ENCODE data around the gene CERS6. TPM values are rescaled to one million over a fixed set of nuclear protein-coding genes. Genes with fewer than 3 reads are reported as not detected.
"Not testable (repeated sequence)": the region's sequence is repeated elsewhere in the genome, so short reads cannot be mapped to it uniquely, and the experiment has no call there.

Gene CERS6
- total RNA-seq (10 to 100 TPM; 13.5 to 20.4 TPM), polyA plus RNA-seq (1 to 10 TPM; 4.2 to 6.8 TPM)

GRCh38 chr2:168455645-168456520 lies at the start of gene CERS6:
CERS6 (plus strand) TSS chr2:168456272; CDS start chr2:168456449, 177 bp downstream.
- peak within 1 kb of the TSS; percentile 70 to 81 for H3K27ac ChIP-seq (ENCODE audit: low read depth in 1 of 2, low read length in 2 of 2)
- DNase-seq (ENCODE audit: low spot score) = peak; percentile 89
- H3K9me3 ChIP-seq (ENCODE audit: control insufficient read depth in 4 of 4, low read length in 3 of 4) = no peaks in the 10 kb centered on the region
- peaks cover 0 to 25% (median 14%) of the 10 kb centered on the region in 4 donors for H3K4me1 ChIP-seq (ENCODE audit: control insufficient read depth in 4 of 4, insufficient read depth in 4 of 4, low read length in 3 of 4)
- WGBS = 2% methylated on average over 72 of the region's 72 CpGs
- H3K9ac ChIP-seq (ENCODE audit: low read depth in 1 of 2, low read length in 2 of 2) = peak within 1 kb of the TSS; percentile 47 to 71
- TF ChIP-seq SP1 (IDR thresholded peaks at IDR 0.05) = peak; percentile 51
- peak; percentile 93 to 98 for TF ChIP-seq EGR1 (IDR thresholded peaks at IDR 0.05; ENCODE audit: low read depth in 2 of 2)
- TF ChIP-seq JUND (IDR thresholded peaks at IDR 0.05) = no peak
- no peak for TF ChIP-seq NR2F2 (IDR thresholded peaks at IDR 0.05)
- peak; percentile 39 for TF ChIP-seq TAF1 (conservative IDR thresholded peaks at IDR 0.05)
- peak in 1 of 2 donors; percentile 49 for TF ChIP-seq RAD21 (IDR thresholded peaks at IDR 0.05)
- H3K27me3 ChIP-seq (ENCODE audit: control insufficient read depth in 4 of 4, insufficient read depth in 4 of 4, low read length in 3 of 4) = no peaks in the 10 kb centered on the region
- H3K4me3 ChIP-seq (ENCODE audit: low read depth in 1 of 3, low read length in 3 of 3) = peak within 1 kb of the TSS; percentile 85 to 94 (median 92)
- no peaks in the 10 kb centered on the region for H3K36me3 ChIP-seq (ENCODE audit: control insufficient read depth in 4 of 4, insufficient read depth in 3 of 4, low read depth in 1 of 4, low read length in 3 of 4)

- not testable (repeated sequence) for H3K4me1 ChIP-seq (ENCODE audit: control insufficient read depth in 4 of 4, insufficient read depth in 4 of 4, low read length in 3 of 4); H3K36me3 ChIP-seq (ENCODE audit: control insufficient read depth in 4 of 4, insufficient read depth in 3 of 4, low read depth in 1 of 4, low read length in 3 of 4)
- 82% methylated on average over 5 of the region's 5 CpGs for WGBS
Observed at GRCh38 chr2:168412301-168412700, 43.8 kb upstream of the CERS6 start.

GRCh38 chr2:168413101-168413500 lies 43.0 kb upstream of the CERS6 start:
- WGBS = 91% methylated on average over 3 of the region's 3 CpGs
- H3K4me1 ChIP-seq (ENCODE audit: control insufficient read depth in 4 of 4, insufficient read depth in 4 of 4, low read length in 3 of 4) = not testable (repeated sequence)

More at GRCh38 chr2:168412301-168412700, 43.8 kb upstream of the CERS6 start:
- not testable (repeated sequence) for H3K9ac ChIP-seq (ENCODE audit: low read depth in 1 of 2, low read length in 2 of 2); DNase-seq (ENCODE audit: low spot score); H3K4me3 ChIP-seq (ENCODE audit: low read depth in 1 of 3, low read length in 3 of 3); H3K27me3 ChIP-seq (ENCODE audit: control insufficient read depth in 4 of 4, insufficient read depth in 4 of 4, low read length in 3 of 4); H3K9me3 ChIP-seq (ENCODE audit: control insufficient read depth in 4 of 4, low read length in 3 of 4); H3K27ac ChIP-seq (ENCODE audit: low read depth in 1 of 2, low read length in 2 of 2)

GRCh38 chr2:168416555-168416954 lies 39.5 kb upstream of the CERS6 start:
- TF ChIP-seq JUND (IDR thresholded peaks at IDR 0.05) = no peak
- no peak for TF ChIP-seq FOXA1 (IDR thresholded peaks at IDR 0.05)
- TF ChIP-seq ATF3 (IDR thresholded peaks at IDR 0.05) = no peak
- no peak for TF ChIP-seq CTCF (IDR thresholded peaks at IDR 0.05; ENCODE audit: low read depth, low read length, missing input control)
- TF ChIP-seq HNF4G (IDR thresholded peaks at IDR 0.05) = no peak
- no peak for TF ChIP-seq GABPA (IDR thresholded peaks at IDR 0.05 in 1 of 2, conservative IDR thresholded peaks at IDR 0.05 in 1 of 2)
- TF ChIP-seq TAF1 (conservative IDR thresholded peaks at IDR 0.05) = no peak
- no peak for TF ChIP-seq SP1 (IDR thresholded peaks at IDR 0.05)
- no peak for TF ChIP-seq FOXA2 (IDR thresholded peaks at IDR 0.05)
- no peak for TF ChIP-seq MAX (IDR thresholded peaks at IDR 0.05)
- TF ChIP-seq REST (IDR thresholded peaks at IDR 0.05) = no peak
- no peak overlapping the region for H3K9ac ChIP-seq (ENCODE audit: low read depth in 1 of 2, low read length in 2 of 2)
- no peak for DNase-seq (ENCODE audit: low spot score)
- H3K4me1 ChIP-seq (ENCODE audit: control insufficient read depth in 4 of 4, insufficient read depth in 4 of 4, low read length in 3 of 4) = no peaks in the 10 kb centered on the region
- no peak overlapping the region for H3K4me3 ChIP-seq (ENCODE audit: low read depth in 1 of 3, low read length in 3 of 3)
- peaks cover 0 to 3% (median 0%) of the 10 kb centered on the region in 4 donors for H3K27me3 ChIP-seq (ENCODE audit: control insufficient read depth in 4 of 4, insufficient read depth in 4 of 4, low read length in 3 of 4)
- H3K36me3 ChIP-seq (ENCODE audit: control insufficient read depth in 4 of 4, insufficient read depth in 3 of 4, low read depth in 1 of 4, low read length in 3 of 4) = no peaks in the 10 kb centered on the region
- no peak overlapping the region for H3K27ac ChIP-seq (ENCODE audit: low read depth in 1 of 2, low read length in 2 of 2)
- H3K9me3 ChIP-seq (ENCODE audit: control insufficient read depth in 4 of 4, low read length in 3 of 4) = no peaks in the 10 kb centered on the region

More at GRCh38 chr2:168413101-168413500, 43.0 kb upstream of the CERS6 start:
- H3K9ac ChIP-seq (ENCODE audit: low read depth in 1 of 2, low read length in 2 of 2); H3K4me3 ChIP-seq (ENCODE audit: low read depth in 1 of 3, low read length in 3 of 3); DNase-seq (ENCODE audit: low spot score); H3K27ac ChIP-seq (ENCODE audit: low read depth in 1 of 2, low read length in 2 of 2); H3K27me3 ChIP-seq (ENCODE audit: control insufficient read depth in 4 of 4, insufficient read depth in 4 of 4, low read length in 3 of 4); H3K9me3 ChIP-seq (ENCODE audit: control insufficient read depth in 4 of 4, low read length in 3 of 4); H3K36me3 ChIP-seq (ENCODE audit: control insufficient read depth in 4 of 4, insufficient read depth in 3 of 4, low read depth in 1 of 4, low read length in 3 of 4): not testable (repeated sequence)

Data from liver (tissue), 9 donors.